DOHH2 (cell line): Measurements from ENCODE around the gene GRIN2A.

Experiments used
- EZH2phosphoT487 ChIP-seq: fragments of 200-600 bp; sonication (generic); IDR thresholded peaks from 2 replicates; pipeline ENCODE4 v1.6.1; 2017; ENCODE audit warnings: borderline replicate concordance, mild to moderate bottlenecking, antibody characterized with exemption, low read length, moderate library complexity, mixed read lengths
- TF ChIP-seq, protein P1 (sequence below): fragments of 200-600 bp; sonication (generic); IDR thresholded peaks from one replicate; pipeline ENCODE4 v1.5.1; 2014; ENCODE audit warnings: antibody characterized with exemption, mild to moderate bottlenecking, low read depth, low read length; ENCODE audit not compliant: poor library complexity, severe bottlenecking

GRCh38 chr16:10153985-10154384, 28.2 kb downstream of the GRIN2A start:
- TF ChIP-seq, protein P1, sequence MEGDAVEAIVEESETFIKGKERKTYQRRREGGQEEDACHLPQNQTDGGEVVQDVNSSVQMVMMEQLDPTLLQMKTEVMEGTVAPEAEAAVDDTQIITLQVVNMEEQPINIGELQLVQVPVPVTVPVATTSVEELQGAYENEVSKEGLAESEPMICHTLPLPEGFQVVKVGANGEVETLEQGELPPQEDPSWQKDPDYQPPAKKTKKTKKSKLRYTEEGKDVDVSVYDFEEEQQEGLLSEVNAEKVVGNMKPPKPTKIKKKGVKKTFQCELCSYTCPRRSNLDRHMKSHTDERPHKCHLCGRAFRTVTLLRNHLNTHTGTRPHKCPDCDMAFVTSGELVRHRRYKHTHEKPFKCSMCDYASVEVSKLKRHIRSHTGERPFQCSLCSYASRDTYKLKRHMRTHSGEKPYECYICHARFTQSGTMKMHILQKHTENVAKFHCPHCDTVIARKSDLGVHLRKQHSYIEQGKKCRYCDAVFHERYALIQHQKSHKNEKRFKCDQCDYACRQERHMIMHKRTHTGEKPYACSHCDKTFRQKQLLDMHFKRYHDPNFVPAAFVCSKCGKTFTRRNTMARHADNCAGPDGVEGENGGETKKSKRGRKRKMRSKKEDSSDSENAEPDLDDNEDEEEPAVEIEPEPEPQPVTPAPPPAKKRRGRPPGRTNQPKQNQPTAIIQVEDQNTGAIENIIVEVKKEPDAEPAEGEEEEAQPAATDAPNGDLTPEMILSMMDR: no peak
- no peak for TF ChIP-seq EZH2phosphoT487
